Smooth muscle cell (in vitro differentiated cells): ENCODE results near the gene BMP8A. TPM values are rescaled to one million over a fixed set of nuclear protein-coding genes. Genes with fewer than 3 reads are reported as not detected.

Source experiments
- DNase-seq: peaks from one replicate; lab custom pipeline; 2025; ENCODE audit not compliant: unreplicated experiment; lab: John Stamatoyannopoulos, UW
- H2AFZ ChIP-seq: fragments of 200-600 bp; sonication (generic); 2 replicates; pipeline ENCODE4 v1.6.0; 2016; ENCODE audit warnings: antibody characterized with exemption, low read depth, mild to moderate bottlenecking
- H3F3A ChIP-seq: fragments of 200-600 bp; sonication (generic); 2 replicates; pipeline ENCODE4 v1.6.0; 2017; ENCODE audit warnings: antibody characterized with exemption, low read depth
- H3K27ac ChIP-seq: fragments of 200-600 bp; sonication (generic); 2 replicates; pipeline ENCODE4 v1.5.1; 2016; ENCODE audit warnings: low read depth, mild to moderate bottlenecking
- H3K27me3 ChIP-seq: fragments of 200-600 bp; sonication (generic); 2 replicates; pipeline ENCODE4 v1.6.1; 2016; ENCODE audit warnings: low read depth, mild to moderate bottlenecking
- H3K36me3 ChIP-seq: fragments of 200-600 bp; sonication (generic); 2 replicates; pipeline ENCODE4 v1.5.1; 2016; ENCODE audit warnings: low read depth
- H3K4me1 ChIP-seq: fragments of 200-600 bp; sonication (generic); 2 replicates; pipeline ENCODE4 v1.5.1; 2016; ENCODE audit warnings: low read depth
- H3K4me2 ChIP-seq: fragments of 200-600 bp; sonication (generic); 2 replicates; pipeline ENCODE4 v1.6.0; 2016; ENCODE audit warnings: mild to moderate bottlenecking
- H3K4me3 ChIP-seq: fragments of 200-600 bp; sonication (generic); 2 replicates; pipeline ENCODE4 v1.5.1; 2016; ENCODE audit warnings: mild to moderate bottlenecking
- H3K79me2 ChIP-seq: fragments of 200-600 bp; sonication (generic); 2 replicates; pipeline ENCODE4 v1.6.0; 2016; ENCODE audit warnings: low read depth, mild to moderate bottlenecking
- H3K9ac ChIP-seq: fragments of 200-600 bp; sonication (generic); 2 replicates; pipeline ENCODE4 v1.6.0; 2016; ENCODE audit warnings: low read depth
- H3K9me3 ChIP-seq: fragments of 200-600 bp; sonication (generic); replicated peaks from 2 replicates; pipeline ENCODE4 v1.5.1; 2016; ENCODE audit warnings: low read depth
- H4K20me1 ChIP-seq: fragments of 200-600 bp; sonication (generic); 2 replicates; pipeline ENCODE4 v1.6.0; 2016; ENCODE audit warnings: low read depth
- CTCF ChIP-seq: fragments of 200-600 bp; sonication (generic); IDR thresholded peaks from 2 replicates; pipeline ENCODE4 v1.5.1; 2017; ENCODE audit warnings: borderline replicate concordance, mild to moderate bottlenecking, antibody characterized with exemption; ENCODE audit not compliant: insufficient read depth, poor library complexity, severe bottlenecking
- WGBS: methylation state at CpG from one replicate; pipeline ENCODE4 v1.1.7; 2016; ENCODE audit warnings: low lambda C conversion rate; 5-methylcytosine and 5-hydroxymethylcytosine counted together
- polyA plus RNA-seq: library from polyadenylated mRNA; unstranded; fragments of >200 nt; fragmentation: Nextera tagmentation; extraction: Ambion mirVana; gene quantifications from 2 replicates; pipeline ENCODE4 v1.2.1, GENCODE V29; 2016
- total RNA-seq: library from RNA; depleted of rRNA; stranded (reverse); fragments of >200 nt; gene quantifications from 2 replicates; pipeline ENCODE4 v1.2.3, GENCODE V29; 2014

BMP8A gene
- total and polyA plus RNA-seq, 2 experiments from 2014 or later = 0.10 to 1.4 TPM

- WGBS = 97% methylated on average over 1 of the region's 1 CpG
- H3K9ac ChIP-seq = no peak overlapping the region
- no peak overlapping the region for H3K4me3 ChIP-seq
- H3F3A ChIP-seq = peaks cover 21% of the 10 kb centered on the region
- no peak overlapping the region for H3K27ac ChIP-seq
- no peaks in the 10 kb centered on the region for H3K9me3 ChIP-seq
- H4K20me1 ChIP-seq = peaks cover 50% of the 10 kb centered on the region
- H2AFZ ChIP-seq = no peak overlapping the region
- TF ChIP-seq CTCF = no peak
- no peak overlapping the region for H3K4me2 ChIP-seq
- H3K36me3 ChIP-seq = peaks cover 30% of the 10 kb centered on the region
- H3K4me1 ChIP-seq = no peaks in the 10 kb centered on the region
- H3K27me3 ChIP-seq = no peaks in the 10 kb centered on the region
- DNase-seq = no peak
- no peaks in the 10 kb centered on the region for H3K79me2 ChIP-seq
Observed at GRCh38 chr1:39561279-39561678, 69.8 kb downstream of the BMP8A start.

DNA sequence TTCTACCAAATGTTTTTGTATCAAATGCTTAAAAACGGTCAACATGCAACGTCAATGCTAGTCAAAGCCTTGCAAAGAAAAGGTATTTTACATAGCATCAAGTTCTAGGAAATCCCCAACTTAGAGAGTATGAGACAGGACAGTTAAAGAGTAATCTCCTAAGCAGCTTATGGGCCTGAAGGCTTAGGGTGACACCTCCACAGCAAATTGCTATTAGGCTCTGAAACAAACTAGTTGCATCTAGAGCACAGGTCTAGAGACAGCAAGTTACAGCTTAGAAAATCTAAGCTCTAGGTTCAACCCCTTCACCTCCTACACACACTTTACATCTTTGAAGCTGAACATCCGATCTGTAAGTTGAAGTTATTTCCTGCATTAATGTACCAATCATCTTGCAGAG, 71.5 kb downstream of the BMP8A start:
- Histone ChIP-seq H3K4me2 (no peak overlapping the region), H3K9me3 (no peaks in the 10 kb centered on the region), H3K79me2 (peaks cover 2% of the 10 kb centered on the region), H4K20me1 (peaks cover 65% of the 10 kb centered on the region), H3K27ac (no peak overlapping the region), H2AFZ (no peak overlapping the region), H3K36me3 (peaks cover 40% of the 10 kb centered on the region), H3K27me3 (no peaks in the 10 kb centered on the region), H3F3A (peaks cover 24% of the 10 kb centered on the region), H3K4me3 (no peak overlapping the region), H3K9ac (no peak overlapping the region), H3K4me1 (no peaks in the 10 kb centered on the region)
- no peak for DNase-seq
- TF ChIP-seq CTCF = no peak
- 98% methylated on average over 3 of the region's 3 CpGs for WGBS

- Histone ChIP-seq H3K9ac (no peak overlapping the region), H3K27ac (no peak overlapping the region), H3K27me3 (no peaks in the 10 kb centered on the region), H4K20me1 (peaks cover 72% of the 10 kb centered on the region), H2AFZ (no peak overlapping the region), H3F3A (peaks cover 24% of the 10 kb centered on the region), H3K4me1 (no peaks in the 10 kb centered on the region), H3K4me2 (no peak overlapping the region), H3K4me3 (no peak overlapping the region), H3K79me2 (peaks cover 2% of the 10 kb centered on the region), H3K36me3 (peaks cover 46% of the 10 kb centered on the region), H3K9me3 (no peaks in the 10 kb centered on the region)
- no peak for DNase-seq
- 95% methylated on average over 14 of the region's 15 CpGs for WGBS
- TF ChIP-seq CTCF = no peak
Observed at GRCh38 chr1:39563669-39564068, 72.2 kb downstream of the BMP8A start.

DNA sequence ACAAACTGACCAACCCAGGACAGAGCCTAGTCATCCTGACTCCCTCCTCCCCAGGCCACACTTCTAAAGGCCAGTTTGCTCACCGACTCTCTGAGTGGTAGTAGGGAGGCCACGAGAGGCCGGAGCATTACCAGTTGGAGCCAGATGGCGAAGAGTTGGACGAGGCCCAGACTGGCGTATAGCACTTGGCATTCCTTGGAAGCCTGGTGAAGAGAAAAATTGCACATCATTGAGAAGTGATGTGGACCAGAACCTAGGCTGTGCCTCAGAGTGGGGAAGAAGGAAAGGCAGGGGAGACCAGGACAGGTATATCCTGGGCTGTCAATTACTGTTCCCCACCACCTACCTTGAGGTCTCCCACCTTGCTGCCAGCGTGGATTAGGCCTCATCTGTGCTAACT, 72.9 kb downstream of the BMP8A start:
- no peak overlapping the region for H2AFZ ChIP-seq
- H4K20me1 ChIP-seq = peaks cover 78% of the 10 kb centered on the region
- 96% methylated on average over 7 of the region's 7 CpGs for WGBS
- TF ChIP-seq CTCF = no peak
- no peak overlapping the region for H3K4me3 ChIP-seq
- peaks cover 53% of the 10 kb centered on the region for H3K36me3 ChIP-seq
- peaks cover 24% of the 10 kb centered on the region for H3F3A ChIP-seq
- no peaks in the 10 kb centered on the region for H3K9me3 ChIP-seq
- no peak for DNase-seq
- H3K27me3 ChIP-seq = no peaks in the 10 kb centered on the region
- H3K27ac ChIP-seq = no peak overlapping the region
- no peak overlapping the region for H3K9ac ChIP-seq
- H3K4me1 ChIP-seq = no peaks in the 10 kb centered on the region
- peaks cover 2% of the 10 kb centered on the region for H3K79me2 ChIP-seq
- no peak overlapping the region for H3K4me2 ChIP-seq
